Activated T-helper 1 cell treated with anti-CD3 and anti-CD28 coated beads, Interleukin-12 subunit alpha, Interleukin-12 subunit beta, Interleukin-2, Interleukin-4 antibody, amounts not matched to agents 30 ng/mL and 10 ng/mL and 1 ng/mL, durations not matched to agents 14 hours and 24 hours and 36 hours (primary cell): ENCODE measurements around the gene CRIP3. TPM values are rescaled to one million over a fixed set of nuclear protein-coding genes. Genes with fewer than 3 reads are reported as not detected.

ENCODE experiments used
- DNase-seq: peaks from one replicate; pipeline ENCODE4 v3.0.0; 2021; ENCODE audit warnings: low spot score
- H3K27ac Mint-ChIP-seq: one replicate; pipeline ENCODE4 v1.8.0; 2021; ENCODE audit warnings: mild to moderate bottlenecking, mixed read lengths
- H3K27me3 Mint-ChIP-seq: one replicate; pipeline ENCODE4 v1.8.0; 2022; ENCODE audit warnings: mild to moderate bottlenecking, moderate library complexity, mixed read lengths; ENCODE audit not compliant: insufficient read depth
- H3K36me3 Mint-ChIP-seq: one replicate; pipeline ENCODE4 v1.8.0; 2021; ENCODE audit warnings: low read depth, mixed read lengths
- H3K4me1 Mint-ChIP-seq: one replicate; pipeline ENCODE4 v1.8.0; 2021; ENCODE audit warnings: low read depth, mixed read lengths
- H3K4me3 Mint-ChIP-seq: one replicate; pipeline ENCODE4 v1.8.0; 2021; ENCODE audit warnings: mild to moderate bottlenecking, moderate library complexity, mixed read lengths
- H3K9me3 Mint-ChIP-seq: one replicate; pipeline ENCODE4 v1.8.0; 2021; ENCODE audit warnings: mixed read lengths
- intact Hi-C: fragments of 100-400 bp; cut with micrococcal nuclease; formaldehyde crosslinking; loops from one replicate; pipeline ENCODE4 v1.15.1; 2024
- total RNA-seq: library from RNA; stranded (reverse); gene quantifications from 2 replicates; pipeline ENCODE4 v1.2.3, GENCODE V29; 2022

The CRIP3 gene
- total RNA-seq, 1 donor from 2014 or later: not detected

- Mint-ChIP-seq H3K4me1 (peaks cover 14% of the 10 kb centered on the region), H3K27me3 (peaks cover 7% of the 10 kb centered on the region), H3K9me3 (no peaks in the 10 kb centered on the region), H3K4me3 (no peak overlapping the region), H3K27ac (no peak overlapping the region), H3K36me3 (peaks cover 3% of the 10 kb centered on the region)
- intact Hi-C loops: no loop called here
- DNase-seq: no peak
Observed at GRCh38 chr6:43328528-43328927, 19.9 kb upstream of the CRIP3 start.

- no peaks in the 10 kb centered on the region for H3K9me3 Mint-ChIP-seq
- intact Hi-C loops: no loop called here
- H3K27ac Mint-ChIP-seq: no peak overlapping the region
- H3K4me3 Mint-ChIP-seq: no peak overlapping the region
- H3K36me3 Mint-ChIP-seq: no peaks in the 10 kb centered on the region
- no peak for DNase-seq
- H3K4me1 Mint-ChIP-seq: no peaks in the 10 kb centered on the region
- H3K27me3 Mint-ChIP-seq: peaks cover 13% of the 10 kb centered on the region
Observed at GRCh38 chr6:43325876-43326275, 17.2 kb upstream of the CRIP3 start.

GRCh38 chr6:43318011-43318410, 9.4 kb upstream of the CRIP3 start:
- H3K4me1 Mint-ChIP-seq: no peaks in the 10 kb centered on the region
- H3K9me3 Mint-ChIP-seq: no peaks in the 10 kb centered on the region
- H3K4me3 Mint-ChIP-seq: no peak overlapping the region
- no peak overlapping the region for H3K27ac Mint-ChIP-seq
- no peaks in the 10 kb centered on the region for H3K36me3 Mint-ChIP-seq
- intact Hi-C loops: no loop called here
- no peak for DNase-seq
- H3K27me3 Mint-ChIP-seq: peaks cover 16% of the 10 kb centered on the region

GRCh38 chr6:43313813-43314212, 5.2 kb upstream of the CRIP3 start:
- intact Hi-C loops: no loop called here
- Mint-ChIP-seq H3K4me3 (no peak overlapping the region), H3K9me3 (no peaks in the 10 kb centered on the region), H3K4me1 (peaks cover 2% of the 10 kb centered on the region), H3K36me3 (no peaks in the 10 kb centered on the region), H3K27ac (no peak overlapping the region), H3K27me3 (peaks cover 21% of the 10 kb centered on the region)
- no peak for DNase-seq

- Mint-ChIP-seq H3K27me3 (peaks cover 17% of the 10 kb centered on the region), H3K4me3 (no peak overlapping the region), H3K4me1 (peaks cover 7% of the 10 kb centered on the region), H3K9me3 (no peaks in the 10 kb centered on the region), H3K27ac (no peak overlapping the region), H3K36me3 (no peaks in the 10 kb centered on the region)
- intact Hi-C loops: no loop called here
- no peak for DNase-seq
Observed at GRCh38 chr6:43311666-43312065, 3.0 kb upstream of the CRIP3 start.

GRCh38 chr6:43310624-43311023, 2.0 kb upstream of the CRIP3 start:
- Mint-ChIP-seq H3K36me3 (no peaks in the 10 kb centered on the region), H3K4me3 (no peak overlapping the region), H3K27me3 (peaks cover 17% of the 10 kb centered on the region), H3K4me1 (peaks cover 7% of the 10 kb centered on the region), H3K9me3 (no peaks in the 10 kb centered on the region), H3K27ac (no peak overlapping the region)
- no peak for DNase-seq
- intact Hi-C loops: no loop called here

GRCh38 chr6:43310134-43310533, 1.5 kb upstream of the CRIP3 start:
- intact Hi-C loops: no loop called here
- Mint-ChIP-seq H3K36me3 (no peaks in the 10 kb centered on the region), H3K9me3 (no peaks in the 10 kb centered on the region), H3K27ac (no peak overlapping the region), H3K4me3 (no peak overlapping the region), H3K4me1 (peaks cover 7% of the 10 kb centered on the region), H3K27me3 (peaks cover 14% of the 10 kb centered on the region)
- no peak for DNase-seq

- Mint-ChIP-seq H3K36me3 (no peaks in the 10 kb centered on the region), H3K9me3 (no peaks in the 10 kb centered on the region), H3K27me3 (peaks cover 14% of the 10 kb centered on the region), H3K4me1 (peaks cover 7% of the 10 kb centered on the region), H3K27ac (no peak overlapping the region), H3K4me3 (peak overlapping the region; percentile 72)
- intact Hi-C loops: no loop called here
- no peak for DNase-seq
Observed at GRCh38 chr6:43308990-43309477, 408 bp upstream of the CRIP3 start.

GRCh38 chr6:43307451-43308100, 1.1 kb downstream of the CRIP3 start:
- intact Hi-C loops: no loop called here

GRCh38 chr6:43306086-43306485, 2.5 kb downstream of the CRIP3 start:
- no peak for DNase-seq
- intact Hi-C loops: no loop called here
- Mint-ChIP-seq H3K9me3 (no peaks in the 10 kb centered on the region), H3K27ac (no peak overlapping the region), H3K4me3 (no peak overlapping the region), H3K27me3 (peaks cover 17% of the 10 kb centered on the region), H3K36me3 (no peaks in the 10 kb centered on the region), H3K4me1 (peaks cover 7% of the 10 kb centered on the region)

More at GRCh38 chr6:43307451-43308100, 1.1 kb downstream of the CRIP3 start:
- Mint-ChIP-seq H3K4me1 (peaks cover 7% of the 10 kb centered on the region), H3K4me3 (no peak overlapping the region), H3K27me3 (peaks cover 14% of the 10 kb centered on the region), H3K27ac (no peak overlapping the region), H3K36me3 (no peaks in the 10 kb centered on the region), H3K9me3 (no peaks in the 10 kb centered on the region)
- no peak for DNase-seq

- intact Hi-C loops: no loop called here
Observed at GRCh38 chr6:43304882-43305281, 3.7 kb downstream of the CRIP3 start.

GRCh38 chr6:43304361-43304760, 4.3 kb downstream of the CRIP3 start:
- Mint-ChIP-seq H3K9me3 (no peaks in the 10 kb centered on the region), H3K36me3 (no peaks in the 10 kb centered on the region), H3K4me1 (peaks cover 7% of the 10 kb centered on the region), H3K27ac (no peak overlapping the region), H3K27me3 (peaks cover 16% of the 10 kb centered on the region), H3K4me3 (no peak overlapping the region)
- intact Hi-C loops: no loop called here
- no peak for DNase-seq

More at GRCh38 chr6:43304882-43305281, 3.7 kb downstream of the CRIP3 start:
- Mint-ChIP-seq H3K27ac (no peak overlapping the region), H3K36me3 (no peaks in the 10 kb centered on the region), H3K4me3 (no peak overlapping the region), H3K27me3 (peaks cover 12% of the 10 kb centered on the region), H3K9me3 (no peaks in the 10 kb centered on the region), H3K4me1 (peaks cover 7% of the 10 kb centered on the region)
- no peak for DNase-seq

- H3K27ac Mint-ChIP-seq: no peak overlapping the region
- H3K27me3 Mint-ChIP-seq: peaks cover 18% of the 10 kb centered on the region
- intact Hi-C loops: no loop called here
- no peak overlapping the region for H3K4me3 Mint-ChIP-seq
- no peaks in the 10 kb centered on the region for H3K9me3 Mint-ChIP-seq
- H3K4me1 Mint-ChIP-seq: peaks cover 5% of the 10 kb centered on the region
- no peak for DNase-seq
- no peaks in the 10 kb centered on the region for H3K36me3 Mint-ChIP-seq
Observed at GRCh38 chr6:43303751-43304331, 4.8 kb downstream of the CRIP3 start.
